ENCODE data around the gene HGFAC.

Gene HGFAC

GRCh38 chr4:3488820-3489219 is 47.1 kb downstream of the HGFAC start:
- no peaks in the 10 kb centered on the region for H3K4me1 ChIP-seq (ENCODE audit: insufficient read depth, low read length)
- H3K27me3 ChIP-seq (ENCODE audit: control insufficient read depth in 1 of 2, insufficient read depth in 2 of 2, low read length in 2 of 2), result peaks cover 3 to 66% of the 10 kb centered on the region in 2 donors
- no peak overlapping the region for H3K4me3 ChIP-seq (ENCODE audit: low read depth in 1 of 2, low read length in 2 of 2)
- H3K9ac ChIP-seq (ENCODE audit: low read length), result no peak overlapping the region
- no peak overlapping the region for H3K27ac ChIP-seq (ENCODE audit: low read depth, low read length)
- no peaks in the 10 kb centered on the region for H3K36me3 ChIP-seq (ENCODE audit: insufficient read depth, low read length)
- no peaks in the 10 kb centered on the region for H3K9me3 ChIP-seq (ENCODE audit: low read length)

- Histone ChIP-seq H3K36me3 (ENCODE audit: insufficient read depth, low read length) (no peaks in the 10 kb centered on the region), H3K27me3 (ENCODE audit: control insufficient read depth in 1 of 2, insufficient read depth in 2 of 2, low read length in 2 of 2) (peaks cover 3 to 66% of the 10 kb centered on the region in 2 donors), H3K4me1 (ENCODE audit: insufficient read depth, low read length) (no peaks in the 10 kb centered on the region), H3K27ac (ENCODE audit: low read depth, low read length) (no peak overlapping the region), H3K4me3 (ENCODE audit: low read depth in 1 of 2, low read length in 2 of 2) (no peak overlapping the region), H3K9ac (ENCODE audit: low read length) (no peak overlapping the region), H3K9me3 (ENCODE audit: low read length) (no peaks in the 10 kb centered on the region)
These were observed 47.7 kb downstream of the HGFAC start for GRCh38 chr4:3489451-3489962.

DNA sequence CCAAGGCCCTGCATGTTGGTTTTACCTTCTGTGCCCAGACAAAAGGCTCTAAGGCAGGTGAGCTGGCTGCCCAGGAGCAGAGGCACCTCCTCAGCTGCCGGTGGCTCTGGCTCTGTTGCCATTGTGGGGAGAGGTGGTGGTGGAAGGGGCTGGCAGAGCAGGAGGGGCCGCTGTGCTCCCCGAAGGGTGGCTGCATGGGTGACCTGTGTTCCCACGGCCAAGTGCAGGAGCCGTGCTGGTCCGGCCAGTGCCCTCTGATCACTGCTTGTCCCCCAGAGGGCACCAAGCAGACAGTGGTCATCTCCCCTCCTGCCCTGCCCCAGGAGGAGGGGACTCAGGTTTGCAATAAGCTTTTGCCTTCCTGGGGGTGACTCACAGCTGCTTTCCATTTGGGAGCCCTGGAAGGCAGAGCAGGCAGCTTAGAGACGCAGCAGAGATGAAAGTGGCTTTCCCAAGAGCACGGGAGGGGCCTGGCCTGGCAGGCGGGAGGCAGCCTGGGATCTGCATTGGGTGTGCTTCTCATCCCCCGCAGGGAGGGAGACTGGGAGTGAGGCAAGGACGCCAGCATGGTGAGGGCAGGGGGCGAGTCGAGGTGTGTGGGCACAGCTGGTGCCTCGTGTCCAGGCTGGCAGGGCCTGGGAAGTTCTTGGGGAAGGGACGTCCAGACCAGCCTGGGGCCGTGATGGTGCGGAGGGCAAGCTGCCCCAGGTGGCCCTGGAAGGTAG is 50.1 kb downstream of the HGFAC start:
- Histone ChIP-seq H3K27me3 (ENCODE audit: control insufficient read depth in 1 of 2, insufficient read depth in 2 of 2, low read length in 2 of 2) (peaks cover 0 to 68% of the 10 kb centered on the region in 2 donors), H3K9ac (ENCODE audit: low read length) (no peak overlapping the region), H3K36me3 (ENCODE audit: insufficient read depth, low read length) (no peaks in the 10 kb centered on the region), H3K9me3 (ENCODE audit: low read length) (no peaks in the 10 kb centered on the region), H3K4me1 (ENCODE audit: insufficient read depth, low read length) (no peaks in the 10 kb centered on the region), H3K4me3 (ENCODE audit: low read depth in 1 of 2, low read length in 2 of 2) (no peak overlapping the region), H3K27ac (ENCODE audit: low read depth, low read length) (no peak overlapping the region)

GRCh38 chr4:3492741-3493719 is 51.3 kb downstream of the HGFAC start:
- H3K27me3 ChIP-seq (ENCODE audit: control insufficient read depth in 1 of 2, insufficient read depth in 2 of 2, low read length in 2 of 2), result peaks cover 0 to 68% of the 10 kb centered on the region in 2 donors
- no peak overlapping the region for H3K9ac ChIP-seq (ENCODE audit: low read length)
- no peak overlapping the region for H3K27ac ChIP-seq (ENCODE audit: low read depth, low read length)
- H3K9me3 ChIP-seq (ENCODE audit: low read length), result no peaks in the 10 kb centered on the region
- H3K4me3 ChIP-seq (ENCODE audit: low read depth in 1 of 2, low read length in 2 of 2), result no peak overlapping the region
- no peaks in the 10 kb centered on the region for H3K4me1 ChIP-seq (ENCODE audit: insufficient read depth, low read length)
- H3K36me3 ChIP-seq (ENCODE audit: insufficient read depth, low read length), result no peaks in the 10 kb centered on the region

DNA sequence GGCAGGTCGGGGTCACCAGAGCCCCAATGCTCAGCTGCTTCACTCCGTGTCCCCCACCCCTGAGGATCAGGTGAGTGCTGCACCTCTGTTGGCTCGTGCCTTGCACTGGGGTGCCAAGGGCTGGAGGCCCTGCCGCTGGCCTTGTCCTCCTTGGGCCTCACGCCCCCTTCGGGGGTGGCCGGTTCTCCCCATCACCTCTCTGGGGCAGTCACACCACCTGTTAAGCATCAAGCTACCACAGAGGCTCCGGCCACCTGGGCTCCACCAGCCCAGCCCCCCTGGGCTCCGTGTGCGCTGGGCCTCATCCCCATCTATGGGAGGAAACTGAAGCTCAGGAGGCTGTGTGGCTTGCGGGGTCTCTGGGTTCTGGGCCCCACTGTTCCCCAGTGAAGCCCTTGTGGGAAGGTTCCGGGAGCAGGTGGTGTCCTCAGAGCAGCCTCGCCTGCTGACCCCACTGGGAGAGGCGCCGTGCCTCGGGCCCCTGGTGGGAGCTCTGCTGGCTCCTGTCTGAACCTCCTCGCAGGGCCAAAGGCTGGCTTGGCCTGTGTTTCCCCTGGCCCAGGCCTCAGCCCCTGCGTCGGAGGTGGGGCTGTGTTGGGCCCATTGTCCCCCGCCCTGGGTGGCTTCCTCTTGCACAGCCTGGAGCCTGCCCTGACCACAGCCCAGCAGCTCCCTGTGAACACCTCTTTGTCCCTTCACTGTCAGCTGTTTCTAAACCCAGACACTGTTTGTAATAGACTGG is 52.1 kb downstream of the HGFAC start:
- Histone ChIP-seq H3K27me3 (ENCODE audit: control insufficient read depth in 1 of 2, insufficient read depth in 2 of 2, low read length in 2 of 2) (peaks cover 0 to 68% of the 10 kb centered on the region in 2 donors), H3K9ac (ENCODE audit: low read length) (no peak overlapping the region), H3K9me3 (ENCODE audit: low read length) (no peaks in the 10 kb centered on the region), H3K27ac (ENCODE audit: low read depth, low read length) (no peak overlapping the region), H3K4me3 (ENCODE audit: low read depth in 1 of 2, low read length in 2 of 2) (no peak overlapping the region), H3K4me1 (ENCODE audit: insufficient read depth, low read length) (no peaks in the 10 kb centered on the region), H3K36me3 (ENCODE audit: insufficient read depth, low read length) (no peaks in the 10 kb centered on the region)

DNA sequence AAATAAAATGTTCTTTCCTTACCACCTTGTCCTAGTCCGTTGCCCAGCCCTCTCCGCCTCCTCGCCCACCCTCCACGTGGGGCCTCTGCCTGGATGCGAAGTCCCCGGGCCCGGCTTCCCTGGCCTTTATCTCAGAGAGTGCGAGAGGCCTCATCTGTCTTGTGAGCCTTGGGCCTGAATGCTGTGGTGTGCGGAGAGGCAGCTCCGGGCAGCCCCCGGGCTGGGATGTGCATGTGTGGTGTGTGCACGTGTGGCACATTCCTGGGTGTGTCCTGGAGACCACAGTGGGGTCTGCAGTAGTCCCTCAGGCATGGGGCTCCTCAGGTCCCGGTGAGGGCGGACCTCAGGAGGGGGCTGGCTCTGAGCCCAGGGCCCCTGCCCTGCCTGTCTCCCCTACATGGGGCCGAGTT is 52.7 kb downstream of the HGFAC start:
- H3K9ac ChIP-seq (ENCODE audit: low read length), result no peak overlapping the region
- peaks cover 0 to 67% of the 10 kb centered on the region in 2 donors for H3K27me3 ChIP-seq (ENCODE audit: control insufficient read depth in 1 of 2, insufficient read depth in 2 of 2, low read length in 2 of 2)
- no peaks in the 10 kb centered on the region for H3K4me1 ChIP-seq (ENCODE audit: insufficient read depth, low read length)

GRCh38 chr4:3495204-3495975 is 53.6 kb downstream of the HGFAC start:
- no peaks in the 10 kb centered on the region for H3K9me3 ChIP-seq (ENCODE audit: low read length)
- no peak overlapping the region for H3K27ac ChIP-seq (ENCODE audit: low read depth, low read length)
- H3K27me3 ChIP-seq (ENCODE audit: control insufficient read depth in 1 of 2, insufficient read depth in 2 of 2, low read length in 2 of 2), result peaks cover 0 to 62% of the 10 kb centered on the region in 2 donors
- H3K4me1 ChIP-seq (ENCODE audit: insufficient read depth, low read length), result no peaks in the 10 kb centered on the region
- no peaks in the 10 kb centered on the region for H3K36me3 ChIP-seq (ENCODE audit: insufficient read depth, low read length)
- H3K9ac ChIP-seq (ENCODE audit: low read length), result no peak overlapping the region
- H3K4me3 ChIP-seq (ENCODE audit: low read depth in 1 of 2, low read length in 2 of 2), result no peak overlapping the region

More for the DNA sequence above, 52.7 kb downstream of the HGFAC start:
- H3K27ac ChIP-seq (ENCODE audit: low read depth, low read length), result no peak overlapping the region
- no peaks in the 10 kb centered on the region for H3K36me3 ChIP-seq (ENCODE audit: insufficient read depth, low read length)
- no peaks in the 10 kb centered on the region for H3K9me3 ChIP-seq (ENCODE audit: low read length)
- no peak overlapping the region for H3K4me3 ChIP-seq (ENCODE audit: low read depth in 1 of 2, low read length in 2 of 2)

GRCh38 chr4:3496021-3496420 is 54.3 kb downstream of the HGFAC start:
- no peak overlapping the region for H3K4me3 ChIP-seq (ENCODE audit: low read depth in 1 of 2, low read length in 2 of 2)
- no peaks in the 10 kb centered on the region for H3K36me3 ChIP-seq (ENCODE audit: insufficient read depth, low read length)
- H3K27me3 ChIP-seq (ENCODE audit: control insufficient read depth in 1 of 2, insufficient read depth in 2 of 2, low read length in 2 of 2), result peaks cover 0 to 56% of the 10 kb centered on the region in 2 donors
- H3K9ac ChIP-seq (ENCODE audit: low read length), result no peak overlapping the region
- H3K9me3 ChIP-seq (ENCODE audit: low read length), result no peaks in the 10 kb centered on the region
- H3K4me1 ChIP-seq (ENCODE audit: insufficient read depth, low read length), result no peaks in the 10 kb centered on the region
- no peak overlapping the region for H3K27ac ChIP-seq (ENCODE audit: low read depth, low read length)

- Histone ChIP-seq H3K27ac (ENCODE audit: low read depth, low read length) (no peak overlapping the region), H3K9me3 (ENCODE audit: low read length) (no peaks in the 10 kb centered on the region), H3K36me3 (ENCODE audit: insufficient read depth, low read length) (no peaks in the 10 kb centered on the region), H3K9ac (ENCODE audit: low read length) (no peak overlapping the region), H3K4me1 (ENCODE audit: insufficient read depth, low read length) (no peaks in the 10 kb centered on the region), H3K27me3 (ENCODE audit: control insufficient read depth in 1 of 2, insufficient read depth in 2 of 2, low read length in 2 of 2) (peaks cover 0 to 46% of the 10 kb centered on the region in 2 donors), H3K4me3 (ENCODE audit: low read depth in 1 of 2, low read length in 2 of 2) (no peak overlapping the region)
These were observed 55.3 kb downstream of the HGFAC start for GRCh38 chr4:3497095-3497494.

DNA sequence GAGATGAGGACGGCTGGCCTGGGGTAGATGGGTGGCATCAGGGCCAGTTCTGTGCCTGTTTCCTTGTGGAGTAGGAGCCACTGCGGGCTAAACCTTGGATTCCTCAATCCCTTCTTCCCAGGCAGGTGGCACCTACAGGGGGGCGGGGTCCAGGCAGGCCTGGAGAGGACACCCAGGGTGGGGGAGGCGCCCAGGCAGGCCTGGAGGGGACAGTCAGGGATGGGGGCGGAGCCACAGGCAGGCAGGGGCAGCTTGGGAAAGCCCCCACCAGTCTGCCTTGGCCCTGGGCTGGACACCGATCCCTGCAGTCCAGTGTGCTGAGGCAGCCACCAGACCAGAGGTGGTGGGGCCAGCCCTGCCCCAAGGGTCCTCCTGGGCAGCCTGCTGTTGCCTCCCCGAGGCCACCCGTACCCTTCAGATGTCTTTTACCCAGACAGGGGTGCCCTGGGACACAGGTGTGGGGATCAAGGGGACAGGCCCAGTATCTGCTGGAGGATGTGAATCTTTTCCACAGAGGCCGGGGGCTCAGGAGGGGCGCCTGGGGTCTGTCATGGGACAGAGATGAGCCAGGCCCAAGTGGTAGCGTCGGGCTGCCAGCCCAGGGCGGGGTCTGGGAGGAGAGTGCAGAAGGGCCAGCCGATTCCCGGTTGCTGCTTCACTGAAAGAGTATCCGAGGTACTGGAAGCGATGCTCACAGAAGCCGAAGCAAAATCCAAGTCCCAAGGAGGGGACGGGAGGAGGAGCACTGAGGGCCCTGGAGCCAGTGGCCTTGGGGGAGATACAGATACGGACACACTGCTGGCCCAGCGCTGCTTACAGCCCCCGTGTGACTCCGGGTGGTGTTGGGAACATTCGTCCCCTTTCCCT is 56.0 kb downstream of the HGFAC start:
- no peaks in the 10 kb centered on the region for H3K36me3 ChIP-seq (ENCODE audit: insufficient read depth, low read length)
- H3K27ac ChIP-seq (ENCODE audit: low read depth, low read length), result no peak overlapping the region

More for the DNA sequence above, 56.0 kb downstream of the HGFAC start:
- Histone ChIP-seq H3K9me3 (ENCODE audit: low read length) (no peaks in the 10 kb centered on the region), H3K27me3 (ENCODE audit: control insufficient read depth in 1 of 2, insufficient read depth in 2 of 2, low read length in 2 of 2) (peaks cover 0 to 40% of the 10 kb centered on the region in 2 donors), H3K9ac (ENCODE audit: low read length) (no peak overlapping the region), H3K4me3 (ENCODE audit: low read depth in 1 of 2, low read length in 2 of 2) (no peak overlapping the region), H3K4me1 (ENCODE audit: insufficient read depth, low read length) (no peaks in the 10 kb centered on the region)
